Activated CD4-positive, alpha-beta T cell treated with anti-CD3 and anti-CD28 coated beads for 48 hours (primary cell): Measurements from ENCODE around the gene TRIAP1.
A peak's percentile ranks its signal among the peaks of the same experiment; 100 is the strongest.
"Not testable (repeated sequence)": the region's sequence is repeated elsewhere in the genome, so short reads cannot be mapped to it uniquely, and the experiment has no call there.

Experiments used
- DNase-seq: peaks from one replicate; pipeline ENCODE4 v3.0.0-alpha.2; 2020

Gene TRIAP1

GRCh38 chr12:120445911-120446843 is at the start of gene TRIAP1, which contains the start of gene GATC:
TRIAP1 (minus strand) TSS chr12:120446384; CDS start chr12:120446372, 12 bp downstream.
GATC (plus strand) TSS chr12:120446444; CDS start chr12:120446481, 37 bp downstream.
- DNase-seq: peak; percentile 93

- DNase-seq: no peak
Measured at GRCh38 chr12:120495186-120495730, 49.1 kb upstream of the TRIAP1 start.

GRCh38 chr12:120490833-120491512 is 44.8 kb upstream of the TRIAP1 start:
- DNase-seq: no peak

- no peak for DNase-seq
Measured at GRCh38 chr12:120490325-120490724, 44.1 kb upstream of the TRIAP1 start.

GRCh38 chr12:120489018-120489417 is 42.8 kb upstream of the TRIAP1 start:
- no peak for DNase-seq

GRCh38 chr12:120488057-120488640 is 42.0 kb upstream of the TRIAP1 start:
- DNase-seq: no peak

GRCh38 chr12:120487552-120487951 is 41.4 kb upstream of the TRIAP1 start:
- not testable (repeated sequence) for DNase-seq

GRCh38 chr12:120485961-120486881 is 40.0 kb upstream of the TRIAP1 start:
- DNase-seq: no peak

- no peak for DNase-seq
Measured at GRCh38 chr12:120483621-120484020, 37.4 kb upstream of the TRIAP1 start.

GRCh38 chr12:120481022-120481767 is 35.0 kb upstream of the TRIAP1 start:
- DNase-seq: no peak

GRCh38 chr12:120480211-120480610 is 34.0 kb upstream of the TRIAP1 start:
- DNase-seq: no peak

GRCh38 chr12:120479458-120479857 is 33.3 kb upstream of the TRIAP1 start:
- no peak for DNase-seq

GRCh38 chr12:120475643-120476042 is 29.5 kb upstream of the TRIAP1 start:
- no peak for DNase-seq

GRCh38 chr12:120474616-120474960 is 28.4 kb upstream of the TRIAP1 start:
- DNase-seq: no peak

GRCh38 chr12:120473807-120474615 is 27.8 kb upstream of the TRIAP1 start:
- DNase-seq: no peak

- no peak for DNase-seq
Measured at GRCh38 chr12:120472521-120472920, 26.3 kb upstream of the TRIAP1 start.

- DNase-seq: no peak
Measured at GRCh38 chr12:120470150-120470784, 24.1 kb upstream of the TRIAP1 start.

GRCh38 chr12:120469450-120470149 is 23.4 kb upstream of the TRIAP1 start, which contains the start of gene SRSF9:
SRSF9 (minus strand) TSS chr12:120469748; CDS start chr12:120469609, 139 bp downstream.
- DNase-seq: peak; percentile 98

GRCh38 chr12:120468821-120469449 is 22.8 kb upstream of the TRIAP1 start:
- DNase-seq: peak; percentile 38
